ENCODE results near the gene PDPN. TPM values are rescaled to one million over a fixed set of nuclear protein-coding genes. Genes with fewer than 3 reads are reported as not detected.

Gene PDPN
- total RNA-seq, 4 donors from 2014 or later, result 3.9 to 21.4 (median 14.3) TPM

DNA sequence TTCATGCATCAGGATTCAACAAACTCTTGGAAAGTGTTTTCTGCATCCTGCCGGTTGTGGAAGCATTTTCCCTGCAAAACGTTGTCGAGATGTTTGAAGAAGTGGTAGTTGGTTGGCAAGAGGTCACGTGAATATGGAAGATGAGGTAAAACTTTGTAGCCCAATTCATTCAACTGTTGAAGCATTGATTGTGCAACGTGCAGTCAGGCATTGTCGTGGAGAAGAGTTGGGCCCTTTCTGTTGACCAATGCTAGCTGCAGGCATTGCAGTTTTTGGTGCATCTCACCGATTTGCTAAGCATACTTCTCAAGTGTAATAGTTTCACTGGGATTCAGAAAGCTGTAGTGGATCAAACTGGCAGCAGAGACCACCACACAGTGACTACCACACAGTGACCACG lies 59.4 kb downstream of the PDPN start:
- H3K4me1 ChIP-seq, result no peaks in the 10 kb centered on the region
- H3K27ac ChIP-seq, result no peak overlapping the region
- H3K4me3 ChIP-seq (replicated peaks in 1 of 3), result no peak overlapping the region
- TF ChIP-seq, protein P1, sequence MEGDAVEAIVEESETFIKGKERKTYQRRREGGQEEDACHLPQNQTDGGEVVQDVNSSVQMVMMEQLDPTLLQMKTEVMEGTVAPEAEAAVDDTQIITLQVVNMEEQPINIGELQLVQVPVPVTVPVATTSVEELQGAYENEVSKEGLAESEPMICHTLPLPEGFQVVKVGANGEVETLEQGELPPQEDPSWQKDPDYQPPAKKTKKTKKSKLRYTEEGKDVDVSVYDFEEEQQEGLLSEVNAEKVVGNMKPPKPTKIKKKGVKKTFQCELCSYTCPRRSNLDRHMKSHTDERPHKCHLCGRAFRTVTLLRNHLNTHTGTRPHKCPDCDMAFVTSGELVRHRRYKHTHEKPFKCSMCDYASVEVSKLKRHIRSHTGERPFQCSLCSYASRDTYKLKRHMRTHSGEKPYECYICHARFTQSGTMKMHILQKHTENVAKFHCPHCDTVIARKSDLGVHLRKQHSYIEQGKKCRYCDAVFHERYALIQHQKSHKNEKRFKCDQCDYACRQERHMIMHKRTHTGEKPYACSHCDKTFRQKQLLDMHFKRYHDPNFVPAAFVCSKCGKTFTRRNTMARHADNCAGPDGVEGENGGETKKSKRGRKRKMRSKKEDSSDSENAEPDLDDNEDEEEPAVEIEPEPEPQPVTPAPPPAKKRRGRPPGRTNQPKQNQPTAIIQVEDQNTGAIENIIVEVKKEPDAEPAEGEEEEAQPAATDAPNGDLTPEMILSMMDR (IDR thresholded peaks at IDR 0.05), result no peak
- no peak for TF ChIP-seq POLR2A (IDR thresholded peaks at IDR 0.05)
- H3K27me3 ChIP-seq, result no peaks in the 10 kb centered on the region
- no peaks in the 10 kb centered on the region for H3K36me3 ChIP-seq
- H3K9me3 ChIP-seq, result no peaks in the 10 kb centered on the region
- WGBS, 2 donors, result 79 to 80% methylated on average over 8 of the region's 8 CpGs
- intact Hi-C loops (cut with DNase I), result no loop called here
- DNase-seq, result no peak

DNA sequence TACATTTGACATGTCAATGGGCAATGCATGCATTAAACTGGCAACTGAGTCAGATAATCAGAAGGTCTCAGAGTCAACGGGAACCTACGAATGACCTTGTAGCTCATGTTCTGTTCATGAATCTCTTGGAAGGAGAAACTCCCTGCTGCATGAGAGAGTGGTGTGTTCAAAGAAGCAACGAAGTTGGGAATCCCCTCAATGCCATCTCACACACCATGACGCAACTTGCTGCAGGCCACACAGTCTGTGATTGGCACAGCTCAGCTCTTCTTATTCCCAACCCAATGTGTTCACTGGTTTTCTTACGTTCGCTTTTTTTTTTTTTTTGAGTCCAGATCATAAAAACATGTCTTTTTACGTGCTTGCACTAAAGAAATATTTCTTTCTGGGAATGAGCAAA lies 62.9 kb downstream of the PDPN start:
- DNase-seq, result no peak
- Histone ChIP-seq H3K27me3 (no peaks in the 10 kb centered on the region), H3K36me3 (no peaks in the 10 kb centered on the region), H3K4me3 (replicated peaks in 1 of 3) (no peak overlapping the region), H3K9me3 (no peaks in the 10 kb centered on the region), H3K27ac (no peak overlapping the region), H3K4me1 (no peaks in the 10 kb centered on the region)
- TF ChIP-seq, protein P1 (IDR thresholded peaks at IDR 0.05), result no peak
- TF ChIP-seq POLR2A (IDR thresholded peaks at IDR 0.05), result no peak
- intact Hi-C loops (cut with DNase I), result no loop called here
- 93 to 94% methylated on average over 7 of the region's 7 CpGs for WGBS, 2 donors

GRCh38 chr1:13651279-13651678 lies 67.6 kb downstream of the PDPN start:
- 83 to 86% methylated on average over 3 of the region's 3 CpGs for WGBS, 2 donors
- Histone ChIP-seq H3K4me1 (no peaks in the 10 kb centered on the region), H3K4me3 (replicated peaks in 1 of 3) (no peak overlapping the region), H3K36me3 (no peaks in the 10 kb centered on the region), H3K9me3 (no peaks in the 10 kb centered on the region), H3K27ac (no peak overlapping the region), H3K27me3 (no peaks in the 10 kb centered on the region)
- intact Hi-C loops (cut with DNase I), result no loop called here
- no peak for DNase-seq
- TF ChIP-seq, protein P1 (IDR thresholded peaks at IDR 0.05), result no peak

GRCh38 chr1:13652238-13652637 lies 68.6 kb downstream of the PDPN start:
- no peaks in the 10 kb centered on the region for H3K9me3 ChIP-seq
- H3K4me3 ChIP-seq (replicated peaks in 1 of 3), result no peak overlapping the region
- TF ChIP-seq, protein P1 (IDR thresholded peaks at IDR 0.05), result no peak
- TF ChIP-seq POLR2A (IDR thresholded peaks at IDR 0.05), result no peak
- 93 to 95% methylated on average over 1 of the region's 1 CpG for whole genome bisulfite sequencing, 2 donors
- no peak overlapping the region for H3K27ac ChIP-seq
- H3K4me1 ChIP-seq, result no peaks in the 10 kb centered on the region
- H3K27me3 ChIP-seq, result no peaks in the 10 kb centered on the region
- intact Hi-C loops (cut with DNase I), result no loop called here
- no peaks in the 10 kb centered on the region for H3K36me3 ChIP-seq
- no peak for DNase-seq

DNA sequence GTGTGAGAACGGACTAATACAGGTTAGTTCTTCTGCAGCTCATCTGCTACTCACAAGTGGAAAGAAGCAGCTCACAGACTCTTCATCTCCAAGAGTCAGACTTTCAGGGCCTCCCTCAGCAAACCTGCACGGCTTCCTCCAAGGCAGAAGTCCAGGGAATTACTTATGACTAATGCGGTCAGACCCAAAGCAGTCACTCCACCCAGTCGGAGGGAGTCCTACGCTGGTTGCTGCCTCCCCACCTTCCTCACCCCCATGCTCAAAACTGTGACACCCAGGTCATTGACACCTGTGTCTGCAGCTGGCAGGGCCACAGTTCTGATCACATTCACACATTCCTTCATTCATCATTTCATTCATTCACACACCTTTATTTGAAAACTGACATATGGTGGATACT lies 77.9 kb downstream of the PDPN start:
- Histone ChIP-seq H3K27me3 (no peaks in the 10 kb centered on the region), H3K27ac (no peak overlapping the region), H3K4me3 (replicated peaks in 1 of 3) (no peak overlapping the region), H3K36me3 (no peaks in the 10 kb centered on the region), H3K9me3 (no peaks in the 10 kb centered on the region), H3K4me1 (no peaks in the 10 kb centered on the region)
- TF ChIP-seq, protein P1 (IDR thresholded peaks at IDR 0.05), result no peak
- no peak for TF ChIP-seq POLR2A (IDR thresholded peaks at IDR 0.05)
- no peak for DNase-seq
- 74 to 85% methylated on average over 5 of the region's 5 CpGs for WGBS, 2 donors
- intact Hi-C loops (cut with DNase I), result no loop called here
